Measurements from ENCODE around the gene TBC1D12.
"Not testable (repeated sequence)": the region's sequence is repeated elsewhere in the genome, so short reads cannot be mapped to it uniquely, and the experiment has no call there.

The TBC1D12 gene

GRCh38 chr10:94461503-94461902, 59.2 kb downstream of the TBC1D12 start:
- no peak for DNase-seq

- DNase-seq = no peak
Measured at GRCh38 chr10:94462130-94462529, 59.8 kb downstream of the TBC1D12 start.

- no peak for DNase-seq
Measured at GRCh38 chr10:94465684-94466083, 63.3 kb downstream of the TBC1D12 start.

GRCh38 chr10:94481410-94481809, 79.1 kb downstream of the TBC1D12 start:
- DNase-seq = no peak

- DNase-seq = no peak
Measured at GRCh38 chr10:94483970-94484369, 81.6 kb downstream of the TBC1D12 start.

GRCh38 chr10:94485094-94485493, 82.8 kb downstream of the TBC1D12 start:
- DNase-seq = no peak

GRCh38 chr10:94487575-94487974, 85.2 kb downstream of the TBC1D12 start:
- DNase-seq = no peak

- no peak for DNase-seq
Measured at GRCh38 chr10:94489107-94489506, 86.8 kb downstream of the TBC1D12 start.

- DNase-seq = no peak
Measured at GRCh38 chr10:94489976-94490788, 87.8 kb downstream of the TBC1D12 start.

GRCh38 chr10:94490789-94491039, 88.4 kb downstream of the TBC1D12 start:
- no peak for DNase-seq

- no peak for DNase-seq
Measured at GRCh38 chr10:94493463-94493862, 91.1 kb downstream of the TBC1D12 start.

- no peak for DNase-seq
Measured at GRCh38 chr10:94496010-94496409, 93.7 kb downstream of the TBC1D12 start.

- DNase-seq = no peak
Measured at GRCh38 chr10:94496646-94497045, 94.3 kb downstream of the TBC1D12 start.

- DNase-seq = no peak
Measured at GRCh38 chr10:94500063-94500462, 97.7 kb downstream of the TBC1D12 start.

- no peak for DNase-seq
Measured at GRCh38 chr10:94521276-94522250, 119.2 kb downstream of the TBC1D12 start.

- no peak for DNase-seq
Measured at GRCh38 chr10:94524146-94524545, 121.8 kb downstream of the TBC1D12 start.

GRCh38 chr10:94524711-94525110, 122.4 kb downstream of the TBC1D12 start:
- no peak for DNase-seq

GRCh38 chr10:94531550-94531949, 129.2 kb downstream of the TBC1D12 start:
- DNase-seq = not testable (repeated sequence)

- no peak for DNase-seq
Measured at GRCh38 chr10:94533027-94533426, 130.7 kb downstream of the TBC1D12 start.

- not testable (repeated sequence) for DNase-seq
Measured at GRCh38 chr10:94542282-94542681, 139.9 kb downstream of the TBC1D12 start.

- peak; percentile 64 for DNase-seq
Measured at GRCh38 chr10:94545391-94546048, 143.2 kb downstream of the TBC1D12 start, which contains the start of gene HELLS. Gene HELLS, plus strand, starts transcription at chr10:94545788. Its CDS starts 134 bp downstream, at chr10:94545922.

GRCh38 chr10:94546049-94546900, 143.9 kb downstream of the TBC1D12 start:
- DNase-seq = no peak

- peak; percentile 5 for DNase-seq
Measured at GRCh38 chr10:94546901-94547185, 144.5 kb downstream of the TBC1D12 start.

Measured in NCI-H1694 (cell line).